Calu3 (cell line): Measurements from ENCODE around the gene DISP1. TPM values are rescaled to one million over a fixed set of nuclear protein-coding genes. Genes with fewer than 3 reads are reported as not detected.

Source experiments
- BruUV-seq: library from RNA; stranded (reverse); fragments of 400-500 nt; replicated peaks from 2 replicates; lab custom pipeline; 2021; lab: Mats Ljungman, UMichigan
- CTCF ChIA-PET: fragments of 300-600 bp; sonication (Branson Sonifier 250); formaldehyde crosslinking; loops from one replicate; lab custom pipeline; 2022; ENCODE audit warnings: antibody characterized with exemption; lab: Charles Lee
- DNase-seq: peaks from one replicate; pipeline ENCODE4 v3.0.0; 2022
- H3K27ac Mint-ChIP-seq: one replicate; pipeline ENCODE4 v1.8.0; 2022; ENCODE audit warnings: mixed read lengths; ENCODE audit not compliant: unreplicated experiment
- H3K27me3 Mint-ChIP-seq: one replicate; pipeline ENCODE4 v1.8.0; 2022; ENCODE audit warnings: mixed read lengths; ENCODE audit not compliant: unreplicated experiment
- H3K36me3 Mint-ChIP-seq: one replicate; pipeline ENCODE4 v1.8.0; 2022; ENCODE audit warnings: mild to moderate bottlenecking, moderate library complexity, mixed read lengths; ENCODE audit not compliant: insufficient read depth, unreplicated experiment
- H3K4me1 Mint-ChIP-seq: one replicate; pipeline ENCODE4 v1.8.0; 2022; ENCODE audit warnings: mild to moderate bottlenecking, low read depth, mixed read lengths; ENCODE audit not compliant: unreplicated experiment
- H3K4me3 Mint-ChIP-seq: one replicate; pipeline ENCODE4 v1.8.0; 2022; ENCODE audit warnings: mild to moderate bottlenecking, low read depth, moderate library complexity, mixed read lengths; ENCODE audit not compliant: unreplicated experiment
- H3K9me3 Mint-ChIP-seq: one replicate; pipeline ENCODE4 v1.8.0; 2022; ENCODE audit warnings: low read depth, mixed read lengths; ENCODE audit not compliant: unreplicated experiment
- CTCF ChIP-seq: fragments of 200-600 bp; IDR thresholded peaks from one replicate; pipeline ENCODE4 v1.8.0; 2022; ENCODE audit warnings: antibody characterized with exemption; ENCODE audit not compliant: unreplicated experiment
- intact Hi-C: fragments of 100-400 bp; cut with micrococcal nuclease; formaldehyde crosslinking; loops from one replicate; pipeline ENCODE4 v1.10.0; 2022; ENCODE audit not compliant: unreplicated experiment
- total RNA-seq: library from RNA; stranded (reverse); gene quantifications from 2 replicates; pipeline ENCODE4 v1.2.3, GENCODE V29; 2022

DISP1 gene
- total RNA-seq, 1 experiment from 2014 or later: 2.9 TPM

GRCh38 chr1:222790115-222790514, 24.7 kb upstream of the DISP1 start:
- intact Hi-C loops: loop anchor here (5.0 to 10.0 kb wide), 2 partner anchors 455 to 892 kb away; no protein-coding TSS in a partner anchor
- Mint-ChIP-seq H3K9me3 (no peaks in the 10 kb centered on the region), H3K4me1 (peaks cover 14% of the 10 kb centered on the region), H3K36me3 (no peaks in the 10 kb centered on the region), H3K4me3 (no peak overlapping the region), H3K27me3 (peaks cover 34% of the 10 kb centered on the region), H3K27ac (no peak overlapping the region)
- CTCF ChIA-PET: no interaction called here
- no peak for TF ChIP-seq CTCF
- no peak for DNase-seq
- BruUV-seq: no TSS peak

GRCh38 chr1:222790520-222790919, 24.3 kb upstream of the DISP1 start:
- Mint-ChIP-seq H3K36me3 (no peaks in the 10 kb centered on the region), H3K4me1 (peaks cover 10% of the 10 kb centered on the region), H3K9me3 (no peaks in the 10 kb centered on the region), H3K4me3 (no peak overlapping the region), H3K27me3 (peaks cover 34% of the 10 kb centered on the region), H3K27ac (no peak overlapping the region)
- intact Hi-C loops: loop anchor here (5.0 to 10.0 kb wide), 2 partner anchors 454 to 892 kb away; no protein-coding TSS in a partner anchor
- no peak for TF ChIP-seq CTCF
- no TSS peak for BruUV-seq
- no peak for DNase-seq
- CTCF ChIA-PET: no interaction called here

- intact Hi-C loops: loop anchor here (5.0 to 10.0 kb wide), 2 partner anchors 454 to 891 kb away; no protein-coding TSS in a partner anchor
- Mint-ChIP-seq H3K36me3 (no peaks in the 10 kb centered on the region), H3K4me1 (peaks cover 5% of the 10 kb centered on the region), H3K4me3 (no peak overlapping the region), H3K9me3 (no peaks in the 10 kb centered on the region), H3K27ac (no peak overlapping the region), H3K27me3 (peaks cover 32% of the 10 kb centered on the region)
- DNase-seq: no peak
- no TSS peak for BruUV-seq
- CTCF ChIA-PET: interaction anchor here (0.7 kb wide), 1 partner anchor 290 kb away, joined by 3 read pairs; no protein-coding TSS in a partner anchor
- TF ChIP-seq CTCF: no peak
These were observed 23.7 kb upstream of the DISP1 start for GRCh38 chr1:222791006-222791710.

- no peak overlapping the region for H3K4me3 Mint-ChIP-seq
- H3K27me3 Mint-ChIP-seq: peaks cover 20% of the 10 kb centered on the region
- CTCF ChIA-PET: interaction anchor here (0.9 to 1.3 kb wide), 2 partner anchors 288 to 297 kb away, joined by 5 read pairs; no protein-coding TSS in a partner anchor
- BruUV-seq: no TSS peak
- H3K9me3 Mint-ChIP-seq: no peaks in the 10 kb centered on the region
- peak; percentile 55 for TF ChIP-seq CTCF
- no peak overlapping the region for H3K27ac Mint-ChIP-seq
- H3K36me3 Mint-ChIP-seq: no peaks in the 10 kb centered on the region
- intact Hi-C loops: loop anchor here (1.0 to 10.0 kb wide), 4 partner anchors 289 to 890 kb away; no protein-coding TSS in a partner anchor
- DNase-seq: no peak
- H3K4me1 Mint-ChIP-seq: no peaks in the 10 kb centered on the region
These were observed 22.1 kb upstream of the DISP1 start for GRCh38 chr1:222792744-222793143.
